Subcutaneous abdominal adipose tissue (tissue), 5 donors: Measurements from ENCODE around the gene EPHA2.
A peak's percentile ranks its signal among the peaks of the same experiment; 100 is the strongest.

Experiments
- H3K27ac ChIP-seq: one replicate; pipeline ENCODE4 v1.7.0; 2013; ENCODE audit warnings: low read depth, mild to moderate bottlenecking, inconsistent platforms, low read length, moderate library complexity
- H3K27me3 ChIP-seq, 5 donors: one replicate each; pipeline ENCODE4 v1.7.0; 2013; ENCODE audit warnings: low read length in 5 of 5, inconsistent platforms in 1 of 5; ENCODE audit not compliant: control insufficient read depth in 5 of 5, insufficient read depth in 4 of 5
- H3K36me3 ChIP-seq, 5 donors: one replicate each; pipeline ENCODE4 v1.7.0; 2013; ENCODE audit warnings: low read length in 5 of 5; ENCODE audit not compliant: control insufficient read depth in 5 of 5, insufficient read depth in 5 of 5
- H3K4me1 ChIP-seq, 5 donors: one replicate each; pipeline ENCODE4 v1.7.0; 2013; ENCODE audit warnings: low read length in 5 of 5, mild to moderate bottlenecking in 3 of 5, moderate library complexity in 1 of 5; ENCODE audit not compliant: control insufficient read depth in 5 of 5, insufficient read depth in 5 of 5
- H3K4me3 ChIP-seq, 5 donors: one replicate each; pipeline ENCODE4 v1.7.0; 2013; ENCODE audit warnings: low read length in 5 of 5, low read depth in 1 of 5
- H3K9ac ChIP-seq, 5 donors: one replicate each; pipeline ENCODE4 v1.7.0; 2013; ENCODE audit warnings: low read length in 5 of 5, mild to moderate bottlenecking in 4 of 5, moderate library complexity in 3 of 5
- H3K9me3 ChIP-seq, 5 donors: one replicate each; pipeline ENCODE4 v1.7.0; 2013; ENCODE audit warnings: low read length in 5 of 5; ENCODE audit not compliant: control insufficient read depth in 5 of 5
- donor health status: healthy.
- donor health status: healthy.
- donor health status: healthy.
- donor health status: healthy.
- donor health status: healthy.

The EPHA2 gene

DNA sequence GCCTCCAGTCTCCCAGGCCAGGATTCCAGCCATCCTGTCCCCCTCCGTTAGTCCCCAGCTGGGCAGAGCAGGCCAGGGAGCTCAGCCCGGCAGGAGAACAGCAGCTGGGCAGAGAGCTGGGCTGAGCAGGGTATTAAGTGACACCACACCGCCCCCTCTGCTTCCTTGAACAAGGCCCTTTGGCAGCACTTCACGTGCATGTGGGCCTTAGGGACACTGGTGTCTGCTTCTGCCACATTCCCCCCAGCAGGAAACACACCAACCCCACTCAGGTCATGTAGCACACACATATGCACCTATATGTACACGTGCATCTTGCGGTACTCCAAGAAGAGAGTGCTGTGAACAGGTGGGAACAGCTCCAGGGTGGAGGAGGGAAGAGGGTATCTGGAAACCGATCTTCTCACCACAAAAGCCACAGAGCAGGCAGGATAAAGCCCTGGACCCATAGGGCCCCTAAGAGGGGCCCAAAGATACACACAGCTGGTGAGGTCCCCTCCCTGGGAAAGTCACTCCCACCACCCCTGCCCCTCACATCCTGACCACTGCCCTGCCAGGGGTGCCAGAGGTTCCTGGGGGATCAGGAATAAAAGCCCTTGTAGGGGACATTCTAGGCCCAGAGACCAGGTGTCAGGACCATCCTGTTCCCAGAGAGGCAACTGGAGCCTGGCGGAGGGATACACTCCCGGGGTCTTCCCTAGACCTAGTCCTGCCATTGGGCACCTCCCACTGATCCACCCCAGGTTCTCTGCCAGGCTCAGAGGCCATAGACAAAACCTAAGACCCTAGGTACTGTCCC lies 4.5 kb downstream of the EPHA2 start:
- Histone ChIP-seq H3K9ac (peak overlapping the region in 2 of 5 donors; percentile 16 to 61), H3K36me3 (peaks cover 0 to 35% (median 25%) of the 10 kb centered on the region in 5 donors), H3K27ac (peak overlapping the region; percentile 73), H3K9me3 (no peaks in the 10 kb centered on the region), H3K4me1 (peaks cover 16 to 84% (median 70%) of the 10 kb centered on the region in 5 donors), H3K4me3 (peak overlapping the region in 3 of 5 donors; percentile 7 to 40 (median 37)), H3K27me3 (peaks cover 0 to 3% (median 0%) of the 10 kb centered on the region in 5 donors)

DNA sequence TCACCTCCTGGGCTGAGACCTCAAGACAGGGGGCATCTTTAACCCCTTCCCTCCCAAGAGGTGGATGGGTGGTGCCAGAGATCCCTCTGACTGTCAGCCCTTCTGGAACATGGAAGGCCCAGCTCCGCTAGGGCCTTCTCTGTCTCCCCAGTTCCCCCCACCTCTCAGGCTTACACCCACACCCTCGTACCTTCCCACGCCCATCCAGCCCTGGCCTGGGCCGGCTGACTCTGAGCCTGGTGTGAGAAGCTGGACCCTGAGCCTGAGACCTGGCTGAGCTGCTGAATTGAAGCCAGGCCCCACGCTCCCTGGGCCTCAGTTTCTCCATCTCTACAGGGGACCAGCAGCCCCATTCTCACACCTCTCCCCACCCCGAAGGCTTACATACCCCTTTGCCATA lies 5.4 kb downstream of the EPHA2 start:
- H3K27ac ChIP-seq: peak overlapping the region; percentile 54
- H3K4me1 ChIP-seq: peaks cover 21 to 88% (median 73%) of the 10 kb centered on the region in 5 donors

DNA sequence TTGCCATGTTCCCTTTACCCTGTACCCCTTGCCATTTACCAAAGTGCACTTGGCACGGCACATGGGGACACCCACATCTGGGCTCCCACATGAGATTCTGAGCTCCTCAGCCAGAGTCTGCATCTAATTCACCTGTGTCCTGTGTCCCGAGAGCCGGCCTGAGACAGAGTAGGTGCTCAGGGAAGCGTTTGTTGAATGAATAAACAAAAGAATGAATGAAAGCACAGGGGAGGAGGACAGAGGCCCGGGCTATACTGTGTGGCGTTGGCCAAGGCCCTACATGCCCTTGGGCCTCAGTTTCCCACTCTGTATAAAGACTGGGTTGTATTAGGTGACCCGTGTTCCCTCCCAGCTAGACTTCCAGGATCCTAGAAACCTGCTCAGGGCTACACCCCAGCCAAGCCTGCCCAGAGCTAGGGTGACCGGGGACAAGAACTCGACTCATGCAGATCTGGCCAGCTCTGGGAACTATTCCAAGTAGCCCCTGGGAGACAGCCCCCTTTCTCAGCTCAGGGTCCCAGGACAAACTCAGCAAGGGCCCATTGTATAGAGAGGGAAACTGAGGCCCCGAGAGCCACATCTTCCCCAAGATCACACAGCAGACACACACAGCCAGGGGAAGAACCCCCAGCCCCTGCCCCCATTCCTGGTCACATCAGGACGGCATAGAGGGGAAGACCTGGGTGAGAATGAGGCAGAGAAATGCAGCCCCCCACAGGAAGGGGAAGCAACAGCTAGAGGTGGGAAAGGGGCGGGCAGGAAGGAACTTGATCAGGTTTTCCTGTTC lies 6.0 kb downstream of the EPHA2 start:
- peak overlapping the region in 1 of 5 donors; percentile 4 for H3K4me3 ChIP-seq
- H3K9ac ChIP-seq: no peak overlapping the region
- H3K27me3 ChIP-seq: peaks cover 0 to 13% (median 0%) of the 10 kb centered on the region in 5 donors
- peaks cover 21 to 88% (median 73%) of the 10 kb centered on the region in 5 donors for H3K4me1 ChIP-seq
- no peaks in the 10 kb centered on the region for H3K9me3 ChIP-seq
- peaks cover 0 to 35% (median 25%) of the 10 kb centered on the region in 5 donors for H3K36me3 ChIP-seq
- peak overlapping the region; percentile 54 for H3K27ac ChIP-seq

More for the DNA sequence above, 5.4 kb downstream of the EPHA2 start:
- H3K36me3 ChIP-seq: peaks cover 0 to 35% (median 25%) of the 10 kb centered on the region in 5 donors
- peak overlapping the region in 2 of 5 donors; percentile 16 for H3K9ac ChIP-seq
- H3K4me3 ChIP-seq: peak overlapping the region in 3 of 5 donors; percentile 4 to 37 (median 7)
- no peaks in the 10 kb centered on the region for H3K9me3 ChIP-seq
- peaks cover 0 to 8% (median 0%) of the 10 kb centered on the region in 5 donors for H3K27me3 ChIP-seq

DNA sequence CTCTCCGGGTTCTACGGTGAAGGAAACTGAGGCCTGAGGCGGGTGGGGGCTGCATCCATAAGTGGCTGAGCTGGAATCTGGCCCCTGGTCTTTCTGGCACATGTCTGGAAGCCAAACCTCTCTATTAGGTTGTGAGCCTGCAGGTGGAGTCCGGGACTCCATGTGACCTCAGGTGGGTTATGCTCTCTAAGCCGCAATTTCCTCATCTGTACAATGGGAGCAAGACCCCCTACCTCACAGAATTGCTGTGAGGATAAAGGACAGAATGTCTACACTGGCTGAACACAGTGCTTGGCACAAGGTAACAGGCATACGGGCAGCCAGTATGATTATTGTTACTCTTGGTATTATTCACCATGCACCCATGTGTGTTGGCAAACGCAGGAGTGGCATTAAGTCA lies 6.7 kb downstream of the EPHA2 start:
- Histone ChIP-seq H3K9me3 (no peaks in the 10 kb centered on the region), H3K36me3 (peaks cover 0 to 35% (median 25%) of the 10 kb centered on the region in 5 donors), H3K4me3 (no peak overlapping the region), H3K9ac (no peak overlapping the region), H3K27ac (no peak overlapping the region), H3K27me3 (peaks cover 0 to 18% (median 0%) of the 10 kb centered on the region in 5 donors), H3K4me1 (peaks cover 26 to 90% (median 73%) of the 10 kb centered on the region in 5 donors)

DNA sequence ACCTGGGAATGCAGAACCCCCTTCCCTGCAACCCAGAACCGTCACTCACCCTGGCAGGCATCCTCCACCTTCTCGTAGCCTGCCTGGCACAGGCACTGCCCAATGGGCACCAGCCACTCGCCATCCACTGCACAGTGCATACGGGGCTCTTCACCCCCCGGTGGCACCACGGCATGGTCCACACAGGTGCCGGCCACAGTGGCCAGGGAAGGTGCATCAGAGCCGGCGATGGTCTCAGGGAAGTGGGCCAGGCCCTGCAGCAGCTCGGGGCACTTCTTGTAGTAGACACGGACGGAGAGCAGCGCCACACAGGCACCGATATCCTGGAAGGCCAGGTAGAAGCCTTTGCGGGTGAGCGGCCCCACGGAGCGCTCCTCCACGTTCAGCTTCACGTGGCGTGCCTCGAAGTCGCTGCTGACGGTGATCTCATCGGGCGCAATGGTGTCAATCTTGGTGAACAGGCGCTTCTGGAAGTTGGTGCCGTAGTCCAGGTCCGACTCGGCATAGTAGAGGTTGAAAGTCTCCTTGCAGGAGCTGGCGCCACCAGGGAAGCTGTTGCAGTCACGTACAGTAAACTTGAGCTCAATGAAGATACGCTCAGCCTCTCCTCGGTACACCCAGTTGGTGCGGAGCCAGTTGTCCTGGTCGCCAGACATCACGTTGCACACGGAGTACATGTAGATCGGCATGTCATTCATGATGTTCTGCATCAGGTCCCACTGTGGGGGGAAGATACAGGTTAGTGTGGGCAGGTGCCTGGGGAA lies 7.4 kb downstream of the EPHA2 start:
- peaks cover 0 to 39% (median 26%) of the 10 kb centered on the region in 5 donors for H3K36me3 ChIP-seq
- peaks cover 0 to 18% (median 0%) of the 10 kb centered on the region in 5 donors for H3K27me3 ChIP-seq
- no peaks in the 10 kb centered on the region for H3K9me3 ChIP-seq
- no peak overlapping the region for H3K4me3 ChIP-seq
- peaks cover 26 to 90% (median 72%) of the 10 kb centered on the region in 5 donors for H3K4me1 ChIP-seq
- no peak overlapping the region for H3K27ac ChIP-seq
- H3K9ac ChIP-seq: no peak overlapping the region

DNA sequence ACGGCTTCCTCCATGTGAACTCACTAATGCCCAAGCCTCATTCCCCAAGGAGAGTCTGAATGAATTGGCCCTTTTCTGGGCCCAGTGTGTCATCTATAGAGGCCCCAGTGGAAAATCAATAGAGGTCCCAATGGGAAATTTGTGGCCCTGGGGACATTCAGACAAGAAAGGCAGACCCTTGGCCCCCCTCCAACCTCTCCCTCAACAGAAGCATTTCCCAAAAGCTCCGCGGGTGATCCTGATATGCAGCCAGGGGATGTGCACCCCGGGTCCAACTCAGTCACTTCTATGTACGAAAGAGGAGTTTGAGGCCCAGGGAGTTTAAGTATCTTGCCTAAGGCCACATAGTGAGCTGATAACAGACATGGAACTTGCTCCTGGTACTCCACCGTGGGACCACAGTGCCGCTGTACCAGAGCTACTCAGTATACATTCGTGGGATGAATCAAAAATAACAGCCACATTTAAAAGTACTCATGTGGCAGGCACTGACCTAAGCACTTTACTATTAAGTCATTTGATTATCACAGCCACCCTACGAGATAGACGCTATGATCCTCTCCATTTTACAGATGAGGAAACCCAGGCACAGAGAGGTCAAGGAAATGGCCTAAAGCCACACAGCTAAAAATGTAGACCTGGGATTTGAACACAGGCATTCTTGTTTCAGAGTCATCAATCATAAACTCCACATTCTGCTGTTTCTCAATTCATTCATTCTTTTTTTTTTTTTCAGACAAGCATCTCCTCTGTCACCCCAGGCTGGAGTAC lies 8.5 kb downstream of the EPHA2 start:
- Histone ChIP-seq H3K27ac (peak overlapping the region; percentile 84), H3K36me3 (peaks cover 0 to 43% (median 34%) of the 10 kb centered on the region in 5 donors), H3K4me3 (peak overlapping the region in 1 of 5 donors; percentile 32), H3K27me3 (peaks cover 0 to 18% (median 0%) of the 10 kb centered on the region in 5 donors), H3K4me1 (peaks cover 26 to 89% (median 62%) of the 10 kb centered on the region in 5 donors), H3K9me3 (no peaks in the 10 kb centered on the region), H3K9ac (no peak overlapping the region)

DNA sequence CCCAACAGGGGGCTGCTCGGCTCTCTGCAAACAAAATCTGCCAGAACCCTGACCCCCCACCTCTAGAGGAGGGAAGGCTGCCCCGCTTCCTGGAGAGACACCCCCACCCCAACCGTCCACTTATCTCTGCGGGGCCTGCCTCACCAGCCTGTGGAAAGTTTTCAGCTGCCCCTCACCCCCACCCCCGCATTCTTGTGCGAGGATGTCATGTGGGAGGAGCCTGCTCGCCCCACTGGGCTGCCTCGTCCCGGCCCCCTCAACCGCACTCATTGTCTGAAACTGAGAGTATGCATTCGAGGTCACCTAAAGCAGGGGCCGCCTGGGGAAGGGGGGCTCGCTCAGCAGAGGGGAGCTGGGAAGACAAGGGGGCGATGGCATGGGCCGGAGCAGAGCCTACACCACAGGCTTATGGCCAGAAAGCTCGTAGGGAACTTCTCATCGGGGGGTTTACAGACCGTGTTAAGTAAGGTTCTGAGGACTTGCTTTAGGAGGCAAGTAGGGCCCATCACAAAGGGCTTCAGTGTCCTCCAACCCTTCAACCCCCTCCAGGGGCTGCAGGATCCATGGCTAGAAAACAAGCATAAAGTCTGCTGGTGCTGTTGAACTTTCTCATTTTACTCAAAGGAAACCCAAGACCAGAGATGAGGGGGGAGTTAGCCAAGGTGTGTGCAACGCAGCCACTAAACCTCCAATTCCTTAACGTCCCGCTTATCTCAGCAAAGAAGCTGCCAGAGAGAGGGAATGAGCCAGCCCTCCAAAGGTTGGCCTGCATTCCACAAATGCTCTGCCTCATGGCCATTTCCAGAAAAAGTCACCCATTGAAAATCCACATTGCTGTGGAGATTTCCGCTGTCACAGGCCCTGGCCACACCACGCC lies 9.4 kb downstream of the EPHA2 start:
- peak overlapping the region; percentile 84 for H3K27ac ChIP-seq
- H3K27me3 ChIP-seq: peaks cover 0 to 18% (median 0%) of the 10 kb centered on the region in 5 donors
- peaks cover 26 to 90% (median 64%) of the 10 kb centered on the region in 5 donors for H3K4me1 ChIP-seq
- H3K36me3 ChIP-seq: peaks cover 0 to 43% (median 34%) of the 10 kb centered on the region in 5 donors
- peak overlapping the region; percentile 37 to 57 (median 50) for H3K4me3 ChIP-seq
- no peaks in the 10 kb centered on the region for H3K9me3 ChIP-seq
- peak overlapping the region in 4 of 5 donors; percentile 30 to 77 (median 54) for H3K9ac ChIP-seq

DNA sequence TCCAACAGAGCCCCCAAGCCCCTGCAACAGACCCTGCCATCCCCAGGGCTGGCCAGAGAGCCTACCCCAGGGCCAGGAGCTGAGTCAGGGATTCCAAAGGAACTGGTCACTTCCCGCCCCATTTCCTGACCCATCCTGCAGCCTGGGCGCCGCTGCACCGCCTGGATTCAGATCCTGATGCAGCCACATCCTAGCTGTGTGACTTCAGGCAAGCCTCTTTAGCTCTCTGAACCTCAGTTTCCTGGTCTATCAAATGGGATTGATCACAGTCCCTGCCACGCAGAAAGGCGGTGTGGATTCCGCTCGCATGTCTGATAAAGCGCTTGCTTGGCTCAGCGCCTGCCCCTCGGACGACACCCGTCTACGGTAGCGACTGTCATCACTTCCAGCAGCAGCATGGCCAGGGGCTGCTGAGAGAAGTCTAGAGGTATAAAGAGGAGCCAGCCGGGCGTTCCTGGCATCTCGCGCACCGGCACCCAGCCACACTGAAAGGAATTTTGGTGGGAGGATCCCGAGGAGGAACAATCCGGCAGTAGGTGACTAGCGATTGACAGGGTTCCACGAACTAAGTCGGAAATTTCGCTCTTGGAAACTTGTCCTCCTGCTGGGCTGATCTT lies 10.1 kb downstream of the EPHA2 start:
- Histone ChIP-seq H3K4me1 (peaks cover 22 to 90% (median 59%) of the 10 kb centered on the region in 5 donors), H3K36me3 (peaks cover 0 to 38% (median 34%) of the 10 kb centered on the region in 5 donors), H3K27ac (peak overlapping the region; percentile 84), H3K9me3 (no peaks in the 10 kb centered on the region), H3K9ac (peak overlapping the region in 3 of 5 donors; percentile 53 to 67 (median 55)), H3K27me3 (peaks cover 0 to 18% (median 0%) of the 10 kb centered on the region in 5 donors), H3K4me3 (peak overlapping the region; percentile 37 to 61 (median 56))
